Neural cell (in vitro differentiated cells): ENCODE data around the gene SPATA31E1. TPM values are rescaled to one million over a fixed set of nuclear protein-coding genes. Genes with fewer than 3 reads are reported as not detected.

Source experiments
- H2AFZ ChIP-seq: fragments of 200-600, 300-800 bp; sonication (generic), shearing (Covaris generic); 2 replicates; pipeline ENCODE4 v1.6.0; 2014; ENCODE audit warnings: low read depth, mild to moderate bottlenecking, antibody characterized with exemption, low read length, moderate library complexity
- H3F3A ChIP-seq: fragments of 200-600 bp; shearing (Covaris generic); 2 replicates; pipeline ENCODE4 v1.6.1; 2016; ENCODE audit warnings: mild to moderate bottlenecking, moderate library complexity, mixed read lengths, antibody characterized with exemption, low read length; ENCODE audit not compliant: insufficient read depth, poor library complexity, severe bottlenecking
- H3K27ac ChIP-seq: fragments of 200-600, 300-800 bp; sonication (generic), shearing (Covaris generic); 2 replicates; pipeline ENCODE4 v1.5.1; 2014; ENCODE audit warnings: mild to moderate bottlenecking, low read length, moderate library complexity
- H3K27me3 ChIP-seq: fragments of 300-800, 200-600 bp; sonication (generic), shearing (Covaris generic); 2 replicates; pipeline ENCODE4 v1.6.0; 2014; ENCODE audit warnings: mild to moderate bottlenecking, low read depth, low read length, moderate library complexity; ENCODE audit not compliant: insufficient read depth
- H3K36me3 ChIP-seq: fragments of 300-800, 200-600 bp; sonication (generic), shearing (Covaris generic); 2 replicates; pipeline ENCODE4 v1.5.1; 2014; ENCODE audit warnings: mild to moderate bottlenecking, antibody characterized with exemption, low read length, moderate library complexity; ENCODE audit not compliant: insufficient read depth
- H3K4me2 ChIP-seq: fragments of 300-800, 200-600 bp; sonication (generic), shearing (Covaris generic); 2 replicates; pipeline ENCODE4 v1.6.0; 2014; ENCODE audit warnings: mild to moderate bottlenecking, low read length
- H3K4me3 ChIP-seq: fragments of 300-800, 200-600 bp; sonication (generic), shearing (Covaris generic); 2 replicates; pipeline ENCODE4 v1.5.1; 2014; ENCODE audit warnings: mild to moderate bottlenecking, low read length, moderate library complexity
- H3K79me2 ChIP-seq: fragments of 200-600 bp; shearing (Covaris generic); replicated peaks from 2 replicates; pipeline ENCODE4 v1.6.0; 2014; ENCODE audit warnings: mild to moderate bottlenecking, low read length, moderate library complexity; ENCODE audit not compliant: insufficient read depth
- H3K9ac ChIP-seq: fragments of 300-800, 200-600 bp; sonication (generic), shearing (Covaris generic); 2 replicates; pipeline ENCODE4 v1.6.1; 2016; ENCODE audit warnings: mild to moderate bottlenecking, low read length, mixed read lengths
- H3K9me2 ChIP-seq: fragments of 200-600 bp; shearing (Covaris generic); 2 replicates; pipeline ENCODE4 v1.6.1; 2016; ENCODE audit warnings: mild to moderate bottlenecking, low read length, mixed read lengths; ENCODE audit not compliant: insufficient read depth
- H3K9me3 ChIP-seq: fragments of 200-600, 300-800 bp; sonication (generic), shearing (Covaris generic); 2 replicates; pipeline ENCODE4 v1.6.1; 2016; ENCODE audit warnings: mild to moderate bottlenecking, mixed run types, low read length, moderate library complexity, mixed read lengths
- H4K20me1 ChIP-seq: fragments of 200-600 bp; shearing (Covaris generic); 2 replicates; pipeline ENCODE4 v1.6.1; 2016; ENCODE audit warnings: mild to moderate bottlenecking, mixed run types; ENCODE audit not compliant: insufficient read depth
- CTCF ChIP-seq: fragments of 450-650 bp; IDR thresholded peaks from 2 replicates; pipeline ENCODE4 v1.5.1; 2014; ENCODE audit warnings: antibody characterized with exemption, mild to moderate bottlenecking, moderate library complexity; ENCODE audit not compliant: poor library complexity, severe bottlenecking
- EP300 ChIP-seq: fragments of 450-650 bp; conservative IDR thresholded peaks from 2 replicates; pipeline ENCODE4 v1.6.1; 2014; ENCODE audit warnings: antibody characterized with exemption, mild to moderate bottlenecking, moderate library complexity; ENCODE audit not compliant: poor library complexity, severe bottlenecking
- EZH2 ChIP-seq: fragments of 200-600, 300-800 bp; shearing (Covaris generic), sonication (generic); IDR thresholded peaks from 2 replicates; pipeline ENCODE4 v1.6.1; 2014; ENCODE audit warnings: antibody characterized with exemption, low read length, borderline replicate concordance, mild to moderate bottlenecking; ENCODE audit not compliant: insufficient read depth, poor library complexity, severe bottlenecking
- MXI1 ChIP-seq: fragments of 450-650 bp; conservative IDR thresholded peaks from 2 replicates; pipeline ENCODE4 v1.6.1; 2014; ENCODE audit warnings: antibody characterized with exemption, mild to moderate bottlenecking; ENCODE audit not compliant: poor library complexity, severe bottlenecking
- POLR2AphosphoS5 ChIP-seq: IDR thresholded peaks from 2 replicates; pipeline ENCODE4 v1.6.1; 2012
- RAD21 ChIP-seq: fragments of 450-650 bp; conservative IDR thresholded peaks from 2 replicates; pipeline ENCODE4 v1.6.1; 2014; ENCODE audit warnings: antibody characterized with exemption, mild to moderate bottlenecking, moderate library complexity
- REST ChIP-seq: IDR thresholded peaks from 2 replicates; pipeline ENCODE4 v1.6.1; 2012; ENCODE audit warnings: borderline replicate concordance
- SMC3 ChIP-seq: fragments of 450-650 bp; conservative IDR thresholded peaks from 2 replicates; pipeline ENCODE4 v1.6.1; 2014; ENCODE audit warnings: antibody characterized with exemption, mild to moderate bottlenecking, moderate library complexity; ENCODE audit not compliant: poor library complexity
- TAF1 ChIP-seq: IDR thresholded peaks from 2 replicates; pipeline ENCODE4 v1.6.1; 2012; ENCODE audit warnings: low read depth
- polyA plus RNA-seq: library from polyadenylated mRNA; depleted of rRNA; stranded (reverse); fragments of >200 nt; gene quantifications from 2 replicates; pipeline ENCODE4 v1.2.3, GENCODE V29; 2014

SPATA31E1 gene
- polyA plus RNA-seq, 1 donor from 2014 or later = not detected

- Histone ChIP-seq H3K36me3 (no peaks in the 10 kb centered on the region), H3K4me2 (no peak overlapping the region), H3K9me3 (no peaks in the 10 kb centered on the region), H3K27ac (no peak overlapping the region), H4K20me1 (no peaks in the 10 kb centered on the region), H2AFZ (no peak overlapping the region), H3K9ac (no peak overlapping the region), H3K4me3 (no peak overlapping the region), H3K9me2 (no peaks in the 10 kb centered on the region), H3K27me3 (no peaks in the 10 kb centered on the region), H3F3A (no peaks in the 10 kb centered on the region), H3K79me2 (no peaks in the 10 kb centered on the region)
- TF ChIP-seq RAD21 = no peak
- no peak for TF ChIP-seq MXI1
- no peak for TF ChIP-seq POLR2AphosphoS5
These were observed 46.1 kb upstream of the SPATA31E1 start for GRCh38 chr9:87836536-87836935.

GRCh38 chr9:87836951-87837705 is 45.5 kb upstream of the SPATA31E1 start:
- Histone ChIP-seq H3K9me2 (no peaks in the 10 kb centered on the region), H2AFZ (no peak overlapping the region), H3K27ac (no peak overlapping the region), H3K9ac (no peak overlapping the region), H3F3A (no peaks in the 10 kb centered on the region), H3K36me3 (no peaks in the 10 kb centered on the region), H3K4me2 (no peak overlapping the region), H3K9me3 (no peaks in the 10 kb centered on the region), H3K27me3 (no peaks in the 10 kb centered on the region), H4K20me1 (no peaks in the 10 kb centered on the region), H3K79me2 (no peaks in the 10 kb centered on the region), H3K4me3 (no peak overlapping the region)
- no peak for TF ChIP-seq SMC3
- no peak for TF ChIP-seq RAD21
- no peak for TF ChIP-seq REST
- no peak for TF ChIP-seq POLR2AphosphoS5

- TF ChIP-seq EZH2 = no peak
- no peak for TF ChIP-seq EP300
- no peak for TF ChIP-seq SMC3
- no peak for TF ChIP-seq POLR2AphosphoS5
- TF ChIP-seq REST = no peak
- no peak for TF ChIP-seq MXI1
- no peak for TF ChIP-seq CTCF
- TF ChIP-seq RAD21 = no peak
- no peak for TF ChIP-seq TAF1
These were observed 42.5 kb upstream of the SPATA31E1 start for GRCh38 chr9:87840134-87840533.

More at GRCh38 chr9:87840134-87840533, 42.5 kb upstream of the SPATA31E1 start:
- Histone ChIP-seq H3K79me2 (no peaks in the 10 kb centered on the region), H3K9me3 (no peaks in the 10 kb centered on the region), H4K20me1 (no peaks in the 10 kb centered on the region), H3K4me2 (no peak overlapping the region), H3K9ac (no peak overlapping the region), H3K27ac (no peak overlapping the region), H2AFZ (no peak overlapping the region), H3K9me2 (no peaks in the 10 kb centered on the region), H3K4me3 (no peak overlapping the region), H3K27me3 (no peaks in the 10 kb centered on the region), H3F3A (no peaks in the 10 kb centered on the region), H3K36me3 (no peaks in the 10 kb centered on the region)
